GM18868 (cell line): ENCODE measurements around the gene TAS2R13.

Experiments
- ATAC-seq: cut with Tn5 transposase; IDR thresholded peaks from one replicate; pipeline ENCODE4 v1.9.1; 2021; ENCODE audit warnings: mild to moderate bottlenecking, moderate library complexity; ENCODE audit not compliant: unreplicated experiment

The TAS2R13 gene, protein sequence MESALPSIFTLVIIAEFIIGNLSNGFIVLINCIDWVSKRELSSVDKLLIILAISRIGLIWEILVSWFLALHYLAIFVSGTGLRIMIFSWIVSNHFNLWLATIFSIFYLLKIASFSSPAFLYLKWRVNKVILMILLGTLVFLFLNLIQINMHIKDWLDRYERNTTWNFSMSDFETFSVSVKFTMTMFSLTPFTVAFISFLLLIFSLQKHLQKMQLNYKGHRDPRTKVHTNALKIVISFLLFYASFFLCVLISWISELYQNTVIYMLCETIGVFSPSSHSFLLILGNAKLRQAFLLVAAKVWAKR

GRCh38 chr12:10909462-10909861 is at the start of gene TAS2R13:
TSS of gene TAS2R13 (minus strand) at chr12:10909562. CDS start at chr12:10909298, 264 bp downstream.
- ATAC-seq, result no peak

DNA sequence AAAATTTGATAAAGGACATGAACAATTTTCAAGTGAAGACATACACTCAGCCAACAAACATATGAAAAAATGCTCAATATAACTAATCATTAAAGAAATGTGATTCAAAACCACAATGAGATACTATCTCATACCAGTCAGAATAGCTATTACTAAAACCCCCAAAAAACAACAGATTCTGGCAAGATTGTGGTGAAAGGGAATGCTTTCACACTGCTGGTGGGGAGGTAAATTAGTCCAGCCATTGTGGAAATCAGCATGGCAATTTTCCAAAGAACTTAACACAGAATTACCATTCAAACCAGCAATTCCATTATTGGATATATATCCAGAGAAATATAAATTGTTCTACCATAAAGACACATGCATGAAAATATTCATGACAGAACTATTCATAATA is 48.4 kb upstream of the TAS2R13 start:
- no peak for ATAC-seq

- ATAC-seq, result no peak
Observed at GRCh38 chr12:10956085-10956484, 46.7 kb upstream of the TAS2R13 start.

- no peak for ATAC-seq
Observed at GRCh38 chr12:10952645-10953044, 43.3 kb upstream of the TAS2R13 start.

DNA sequence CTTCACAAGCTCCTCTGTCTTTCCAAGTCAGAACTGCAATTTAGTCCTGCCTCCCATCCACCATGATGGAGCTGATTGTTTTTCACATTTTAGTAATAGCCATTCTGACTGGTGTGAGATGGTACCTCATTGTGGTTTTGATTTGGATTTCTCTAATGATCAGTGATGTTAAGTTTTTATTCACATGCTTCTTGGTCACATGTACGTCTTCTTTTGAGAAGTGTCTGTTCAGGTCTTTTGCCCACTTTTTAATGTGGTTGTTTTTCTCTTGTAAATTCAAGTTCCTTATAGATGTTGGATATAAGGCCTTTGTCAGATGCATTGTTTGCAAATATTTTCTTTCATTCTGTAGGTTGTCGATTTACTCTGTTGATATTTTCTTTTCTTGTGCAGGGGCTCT is 33.8 kb upstream of the TAS2R13 start:
- no peak for ATAC-seq

DNA sequence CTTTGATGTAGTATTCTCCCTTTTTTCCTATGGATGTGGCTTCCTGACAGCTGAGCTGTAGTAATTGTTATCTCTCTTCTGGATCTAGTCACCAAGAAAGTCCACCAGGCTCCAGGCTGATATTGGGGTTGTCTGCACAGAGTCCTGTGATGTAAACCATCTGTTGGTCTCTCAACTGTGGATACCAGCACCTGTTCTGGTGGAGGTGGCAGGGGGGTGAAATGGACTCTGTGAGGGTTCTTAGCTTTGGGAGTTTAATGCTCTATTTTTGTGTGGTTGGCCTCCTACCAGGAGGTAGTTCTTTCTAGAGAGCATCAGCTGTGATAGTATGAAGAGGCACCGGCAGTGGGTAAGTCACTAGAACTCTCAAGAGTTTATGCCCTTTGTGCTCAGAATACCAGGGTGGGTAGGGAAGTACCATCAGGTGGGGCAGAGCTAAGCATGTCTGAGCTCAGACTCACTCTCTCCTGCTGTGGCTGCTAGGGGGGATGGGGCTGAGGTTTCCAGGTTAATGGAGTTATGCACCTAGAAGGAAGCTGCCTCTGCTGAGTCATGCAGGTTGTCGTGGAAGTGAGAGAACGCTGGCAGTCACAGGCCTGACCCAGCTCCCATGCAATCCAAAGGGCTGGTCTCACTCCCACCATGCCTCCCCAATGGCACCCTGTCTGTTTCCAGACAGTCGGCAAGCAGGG is 32.7 kb upstream of the TAS2R13 start:
- peak; percentile 41 for ATAC-seq

DNA sequence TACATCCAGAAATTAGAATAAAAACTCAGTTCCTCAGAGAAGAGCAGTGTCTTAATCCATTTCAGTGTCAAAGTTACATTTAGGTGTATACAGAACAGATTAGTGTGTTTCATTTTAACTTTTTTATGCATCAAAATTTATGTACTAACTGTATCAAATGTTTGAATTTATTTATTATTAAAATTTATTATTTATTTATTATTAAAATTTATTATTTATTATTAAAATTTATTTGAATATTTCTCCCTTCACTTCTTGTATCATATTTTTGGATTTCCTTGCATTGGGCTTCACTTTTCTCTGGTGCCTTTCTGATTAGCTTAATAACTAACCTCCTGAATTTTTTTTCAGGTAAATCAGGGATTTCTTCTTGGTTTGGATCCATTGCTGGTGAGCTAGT is 32.0 kb upstream of the TAS2R13 start:
- no peak for ATAC-seq

GRCh38 chr12:10940389-10940788 is 31.0 kb upstream of the TAS2R13 start:
- no peak for ATAC-seq

DNA sequence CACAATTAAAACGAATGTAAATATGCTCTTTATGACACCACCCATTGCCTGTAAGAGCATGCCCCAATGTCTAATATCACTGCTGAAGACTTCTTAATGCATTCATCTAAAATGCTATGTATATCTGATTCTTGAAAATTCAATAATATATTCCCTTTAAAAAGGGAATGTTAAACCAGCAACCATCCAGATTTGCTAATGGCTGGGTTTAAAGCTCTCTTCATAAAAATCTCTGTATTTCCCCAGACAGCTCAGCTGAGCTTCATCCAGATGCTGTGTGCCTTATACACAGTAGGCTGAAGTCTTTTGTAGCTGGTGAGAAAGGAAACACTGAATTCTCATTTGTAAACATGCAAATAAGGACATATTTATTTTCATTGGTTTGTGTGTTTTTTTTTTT is 29.8 kb upstream of the TAS2R13 start, which contains the start of gene TAS2R14:
Gene TAS2R14 (minus strand): TSS at position 101 of the 400 bp plus-strand sequence. CDS start 56 bp downstream, at position 45.
- ATAC-seq, result no peak

DNA sequence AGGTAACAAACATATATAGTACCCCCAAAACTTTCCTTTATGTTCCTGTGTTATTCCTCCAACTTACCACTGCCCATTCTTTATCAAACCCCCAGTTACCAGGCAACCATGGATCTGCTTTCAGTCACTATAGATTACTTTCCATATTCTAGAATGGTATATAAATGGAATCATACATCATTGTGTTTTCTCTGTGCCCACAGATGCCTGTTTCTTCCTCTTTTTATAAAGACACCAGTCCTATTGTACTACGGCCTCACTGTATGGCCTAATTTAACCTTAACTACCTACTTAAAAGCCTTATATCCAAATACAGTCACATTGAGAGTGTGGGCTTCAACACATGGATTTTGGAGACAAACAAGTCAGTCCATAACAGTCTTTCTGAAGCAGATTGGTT is 27.1 kb upstream of the TAS2R13 start:
- ATAC-seq, result peak; percentile 77

DNA sequence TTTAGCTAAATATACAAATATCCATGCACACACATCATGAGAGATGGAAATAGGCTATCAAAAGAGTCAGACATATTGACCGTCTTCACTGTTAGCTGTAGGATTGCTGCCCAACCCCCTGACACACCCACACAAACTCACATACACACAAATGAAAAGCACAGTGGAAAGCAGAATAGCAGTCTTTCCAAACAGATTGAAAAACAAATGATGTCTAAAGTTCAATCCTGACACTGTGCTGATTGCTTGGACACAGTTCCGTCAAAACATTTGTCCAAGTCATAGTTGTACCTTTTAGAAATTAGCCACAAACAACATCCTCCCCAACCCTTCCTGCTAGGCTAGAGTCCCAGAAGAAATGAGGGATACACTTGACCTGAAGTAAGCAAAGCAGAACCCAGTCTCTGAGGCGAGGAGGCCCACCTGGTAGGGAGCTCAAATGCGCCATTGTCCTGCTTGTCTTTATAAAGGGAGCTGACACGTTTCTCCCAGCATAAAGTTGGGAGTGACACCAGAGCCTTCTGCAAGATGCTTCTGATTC is 19.5 kb upstream of the TAS2R13 start, which contains the start of gene PRH2:
Gene PRH2 (plus strand): TSS at position 491 of the 541 bp plus-strand sequence. CDS start 38 bp downstream, at position 529.
- ATAC-seq, result no peak

GRCh38 chr12:10926269-10926668 is 16.9 kb upstream of the TAS2R13 start:
- ATAC-seq, result no peak

- no peak for ATAC-seq
Observed at GRCh38 chr12:10919809-10920208, 10.4 kb upstream of the TAS2R13 start.

DNA sequence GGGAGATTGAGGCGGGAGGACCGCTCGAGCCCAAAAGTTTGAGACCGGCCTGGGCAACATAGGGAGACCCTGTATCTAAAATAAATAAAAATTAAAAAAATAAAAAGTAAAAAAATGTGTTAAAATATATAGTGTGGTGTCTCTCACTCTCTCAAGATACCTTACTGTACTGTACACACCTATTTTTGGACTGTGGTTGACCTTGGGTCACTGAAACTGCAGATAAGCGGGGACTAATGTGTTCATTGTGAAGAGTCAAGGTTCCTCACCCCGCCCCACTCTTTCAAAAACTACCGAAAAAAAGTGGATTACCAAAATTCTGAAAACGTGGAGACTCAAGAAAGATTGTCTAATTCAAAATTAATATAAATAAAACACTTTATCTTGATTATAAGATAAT is 1.0 kb upstream of the TAS2R13 start:
- ATAC-seq, result no peak

- ATAC-seq, result no peak
Observed at GRCh38 chr12:10904686-10905085, 4.7 kb downstream of the TAS2R13 start.

- no peak for ATAC-seq
Observed at GRCh38 chr12:10901427-10901826, 7.9 kb downstream of the TAS2R13 start.

DNA sequence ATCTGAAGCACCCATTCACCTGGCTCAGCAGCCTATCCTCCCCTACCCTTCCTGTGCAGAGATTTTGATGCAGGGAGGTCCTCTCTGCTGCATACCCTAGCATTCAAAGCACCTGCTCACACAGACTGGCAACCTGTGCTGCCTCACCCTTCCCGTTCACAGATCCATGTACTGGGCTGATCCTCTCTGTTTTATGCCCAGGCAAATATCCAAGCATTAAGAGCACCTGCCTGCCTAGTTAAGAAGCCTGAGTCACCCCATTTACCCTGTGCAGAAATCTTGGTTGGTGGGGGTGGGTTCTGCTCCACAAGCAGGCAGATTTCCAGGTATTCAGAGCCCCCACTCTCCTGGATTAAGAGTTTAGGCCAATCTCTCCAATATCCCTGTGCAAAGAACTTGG is 8.4 kb downstream of the TAS2R13 start:
- ATAC-seq, result no peak

DNA sequence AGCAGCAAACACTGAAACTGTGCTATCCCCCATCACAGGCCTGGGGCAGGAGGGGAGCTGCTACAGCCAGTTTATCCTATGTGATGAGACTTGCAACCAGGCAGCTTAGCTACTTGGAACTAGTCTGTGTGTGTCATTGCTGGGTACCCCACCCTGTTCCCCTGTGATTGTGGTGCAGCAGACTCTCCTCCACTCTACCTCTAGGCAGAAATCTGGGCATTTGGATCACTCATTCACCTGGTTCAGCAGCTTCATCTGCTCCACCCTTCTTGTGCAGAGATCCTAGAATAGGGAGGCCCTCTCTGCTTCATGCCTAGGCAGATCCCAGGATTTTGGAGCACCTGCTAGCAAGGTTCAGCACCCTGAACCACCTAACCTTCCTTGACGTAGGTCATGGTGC is 8.8 kb downstream of the TAS2R13 start:
- ATAC-seq, result no peak

GRCh38 chr12:10896854-10897253 is 12.5 kb downstream of the TAS2R13 start:
- ATAC-seq, result no peak

GRCh38 chr12:10891937-10892336 is 17.4 kb downstream of the TAS2R13 start:
- ATAC-seq, result no peak

GRCh38 chr12:10889226-10889625 is 20.1 kb downstream of the TAS2R13 start:
- ATAC-seq, result no peak
